Pancreas (tissue), 10 donors: ENCODE data around the gene FAM228A. TPM values are rescaled to one million over a fixed set of nuclear protein-coding genes. Genes with fewer than 3 reads are reported as not detected.
"Not testable (repeated sequence)": the region's sequence is repeated elsewhere in the genome, so short reads cannot be mapped to it uniquely, and the experiment has no call there.

Experiments
- ATAC-seq, 4 donors: fragments of 200-7000 bp; cut with Tn5 transposase; one replicate each; pipeline versions ENCODE4 v1.8.0 to v1.9.1; 2020; ENCODE audit warnings: mild to moderate bottlenecking in 4 of 4, moderate library complexity in 4 of 4
- DNase-seq, 6 donors: peaks; one replicate each; pipeline ENCODE4 v3.0.0-alpha.2; 2020
- FAIRE-seq: peaks from 2 replicates; lab custom pipeline; 2012; peaks lifted over from hg19 to GRCh38; lab: Jason Lieb, UNC
- H3K27ac ChIP-seq, 4 donors: fragments of 200-600 bp; sonication (generic); 1 replicate in 3 of 4; 2 replicates in 1 of 4; pipeline versions ENCODE4 v1.5.0 to v1.8.0; 2020
- H3K27me3 ChIP-seq, 4 donors: fragments of 200-600 bp; one replicate each; pipeline ENCODE4 v1.8.0; 2021
- H3K36me3 ChIP-seq, 3 donors: fragments of 200-600 bp; sonication (generic) in 1 of 3; one replicate each; pipeline versions ENCODE4 v1.5.0 to v1.8.0; 2020 to 2021
- H3K4me1 ChIP-seq, 3 donors: fragments of 200-600 bp; one replicate each; pipeline ENCODE4 v1.8.0; 2021
- H3K4me3 ChIP-seq, 4 donors: fragments of 200-600 bp; sonication (generic) in 2 of 4; one replicate each; pipeline versions ENCODE4 v1.5.0 to v1.8.0; 2020 to 2021
- H3K9me3 ChIP-seq, 4 donors: fragments of 200-600 bp; one replicate each; pipeline ENCODE4 v1.8.0; 2021
- CTCF ChIP-seq, 4 donors: fragments of 200-600 bp; sonication (generic) in 3 of 4; IDR thresholded peaks; one replicate each; pipeline versions ENCODE4 v1.5.0 to v1.8.0; 2021; ENCODE audit warnings: antibody characterized with exemption in 4 of 4
- WGBS, 2 donors: extraction: QIAGEN DNeasy Blood & Tissue Kit; methylation state at CpG; one replicate each; pipeline ENCODE4 v1.1.7; 2013; 5-methylcytosine and 5-hydroxymethylcytosine counted together
- intact Hi-C, 3 donors: fragments of 100-400 bp; cut with DNase I; formaldehyde crosslinking; loops; one replicate each; pipeline versions ENCODE4 v1.11.1 to v1.14.2; 2022
- polyA plus RNA-seq, 2 donors: library from polyadenylated mRNA; stranded (reverse); fragments of 200-250 nt; gene quantifications; one replicate each; pipeline ENCODE4 v1.2.3, GENCODE V29; 2013
- total RNA-seq, 6 donors: library from RNA; stranded (reverse); fragmentation: NEBNext Ultra II Directional in 4 of 6; extraction: Animal tissue kit (Norgen Biotek cat#: 25700) in 4 of 6; gene quantifications; one replicate each; pipeline versions ENCODE4 v1.2.1 to v1.2.4, GENCODE V29; 2021 to 2023
- donor health status: healthy with polysubstance abuse.
- donor health status: DM: no; HTN: no; CAD: no; lungs with moderate emphysema.
- donor health status: DM: no; HTN: no; CAD: no.
- donor health status: control.
- donor health status: control.
- donor health status: Bipolar disorder and iron deficiency.
- donor health status: DM: yes; HTN: yes; CAD: no.
- donor health status: DM: no; HTN: no; CAD: no.
- donor health status: DM: no; HTN: no; CAD: no.
- donor health status: DM: yes; HTN: yes; CAD: no.

FAM228A gene
- total and polyA plus RNA-seq, 8 donors = 0.19 to 0.56 (median 0.34) TPM; not detected in 1

- no peak for ATAC-seq
- WGBS, 2 donors = 69 to 71% methylated on average over 6 of the region's 6 CpGs
Observed at GRCh38 chr2:24183366-24184069, 8.7 kb downstream of the FAM228A start.

DNA sequence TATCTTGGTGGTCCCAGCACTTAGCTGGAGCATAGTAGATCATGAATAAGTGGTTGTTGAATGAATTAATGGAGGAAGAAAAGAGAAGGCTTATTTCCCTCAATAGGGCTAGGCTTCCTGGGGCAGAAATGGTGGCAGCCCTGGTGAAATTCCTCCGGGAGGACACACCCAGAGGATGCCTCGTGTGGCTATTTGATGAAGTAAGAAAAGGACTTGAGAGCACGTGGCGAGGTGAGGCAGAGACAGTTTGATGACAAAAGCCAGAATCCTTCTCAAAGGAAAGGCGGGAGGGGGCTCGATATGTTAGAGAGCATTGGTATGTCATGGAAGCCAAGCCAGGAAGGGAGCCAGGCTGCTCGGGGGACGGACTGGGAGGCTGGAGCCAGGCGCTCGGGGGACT lies 14.7 kb downstream of the FAM228A start:
- Histone ChIP-seq H3K27me3 (no peaks in the 10 kb centered on the region), H3K36me3 (no peaks in the 10 kb centered on the region), H3K4me1 (no peaks in the 10 kb centered on the region), H3K4me3 (no peak overlapping the region), H3K27ac (no peak overlapping the region), H3K9me3 (no peaks in the 10 kb centered on the region)
- FAIRE-seq (no peak), DNase-seq (no peak), ATAC-seq (no peak)
- 72 to 76% methylated on average over 10 of the region's 10 CpGs for WGBS, 2 donors
- intact Hi-C loops = no loop called here
- TF ChIP-seq CTCF (IDR thresholded peaks at IDR 0.05) = no peak

More at GRCh38 chr2:24183366-24184069, 8.7 kb downstream of the FAM228A start:
- Histone ChIP-seq H3K27ac (no peak overlapping the region), H3K4me3 (no peak overlapping the region), H3K9me3 (no peaks in the 10 kb centered on the region), H3K4me1 (no peaks in the 10 kb centered on the region), H3K27me3 (no peaks in the 10 kb centered on the region), H3K36me3 (no peaks in the 10 kb centered on the region)
- no peak for DNase-seq
- intact Hi-C loops = no loop called here
- TF ChIP-seq CTCF (IDR thresholded peaks at IDR 0.05) = no peak
- no peak for FAIRE-seq

GRCh38 chr2:24190503-24190902 lies 15.7 kb downstream of the FAM228A start:
- intact Hi-C loops = no loop called here
- Histone ChIP-seq H3K4me1 (no peaks in the 10 kb centered on the region), H3K27me3 (no peaks in the 10 kb centered on the region), H3K36me3 (no peaks in the 10 kb centered on the region), H3K4me3 (no peak overlapping the region), H3K27ac (no peak overlapping the region), H3K9me3 (no peaks in the 10 kb centered on the region)
- no peak for DNase-seq
- no peak for TF ChIP-seq CTCF (IDR thresholded peaks at IDR 0.05)
- no peak for ATAC-seq
- FAIRE-seq = no peak
- WGBS, 2 donors = 75 to 82% methylated on average over 9 of the region's 9 CpGs

GRCh38 chr2:24191156-24191555 lies 16.3 kb downstream of the FAM228A start:
- H3K27me3 ChIP-seq = no peaks in the 10 kb centered on the region
- H3K4me1 ChIP-seq = no peaks in the 10 kb centered on the region
- H3K36me3 ChIP-seq = no peaks in the 10 kb centered on the region
- H3K27ac ChIP-seq = no peak overlapping the region
- ATAC-seq = no peak
- no peak for TF ChIP-seq CTCF (IDR thresholded peaks at IDR 0.05)
- no peak for DNase-seq
- no peak for FAIRE-seq
- no peaks in the 10 kb centered on the region for H3K9me3 ChIP-seq
- intact Hi-C loops = no loop called here
- 81 to 85% methylated on average over 9 of the region's 9 CpGs for WGBS, 2 donors
- H3K4me3 ChIP-seq = no peak overlapping the region

DNA sequence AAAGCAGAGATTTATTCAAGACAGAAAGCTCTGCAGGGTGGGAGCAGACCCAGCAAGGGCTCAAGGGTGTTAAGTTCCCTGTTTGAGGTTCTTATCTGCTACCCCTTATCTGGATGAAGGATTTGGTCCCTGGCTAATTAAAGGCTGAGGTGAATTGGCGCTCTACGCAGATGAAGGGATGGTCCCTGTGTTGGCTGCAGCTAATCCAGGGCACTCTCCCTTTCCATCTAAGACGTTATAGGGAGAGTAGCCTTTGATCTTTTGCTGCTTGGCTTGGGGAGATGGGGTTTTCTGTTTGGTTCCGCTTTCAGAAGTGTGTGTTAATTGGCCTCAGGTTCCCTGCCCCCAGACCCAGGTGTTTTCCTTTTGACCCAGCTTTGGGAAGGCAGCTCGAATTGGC lies 17.0 kb downstream of the FAM228A start:
- 49 to 55% methylated on average over 5 of the region's 5 CpGs for WGBS, 2 donors
- no peak for TF ChIP-seq CTCF (IDR thresholded peaks at IDR 0.05)

GRCh38 chr2:24197213-24197612 lies 22.4 kb downstream of the FAM228A start:
- intact Hi-C loops, DNase-seq, ATAC-seq, H3K27me3 ChIP-seq, FAIRE-seq, H3K9me3 ChIP-seq, H3K4me1 ChIP-seq, H3K27ac ChIP-seq, H3K4me3 ChIP-seq, H3K36me3 ChIP-seq: not testable (repeated sequence)
- 80 to 88% methylated on average over 1 of the region's 1 CpG for WGBS, 2 donors

More for the DNA sequence above, 17.0 kb downstream of the FAM228A start:
- no peaks in the 10 kb centered on the region for H3K9me3 ChIP-seq
- ATAC-seq (no peak), FAIRE-seq (no peak), DNase-seq (no peak)
- no peak overlapping the region for H3K4me3 ChIP-seq
- no peaks in the 10 kb centered on the region for H3K36me3 ChIP-seq
- intact Hi-C loops = no loop called here
- no peaks in the 10 kb centered on the region for H3K4me1 ChIP-seq
- H3K27ac ChIP-seq = no peak overlapping the region
- H3K27me3 ChIP-seq = no peaks in the 10 kb centered on the region
